ENCODE measurements around the gene PAQR9. TPM values are rescaled to one million over a fixed set of nuclear protein-coding genes. Genes with fewer than 3 reads are reported as not detected.

The PAQR9 gene
- total RNA-seq, 1 experiment from 2014 or later, result not detected

- no TSS peak for BruUV-seq (replicated peaks)
- H3K27ac Mint-ChIP-seq (ENCODE audit: unreplicated experiment), result no peak overlapping the region
- no peaks in the 10 kb centered on the region for H3K36me3 ChIP-seq (ENCODE audit: control insufficient read depth, insufficient read depth, low read length)
- H3K4me1 ChIP-seq, result no peaks in the 10 kb centered on the region
- intact Hi-C loops (cut with micrococcal nuclease; ENCODE audit: unreplicated experiment), result no loop called here
- POLR2A ChIA-PET, result no interaction called here
- H3K27me3 Mint-ChIP-seq (ENCODE audit: insufficient read depth, unreplicated experiment), result peaks cover 14% of the 10 kb centered on the region
- CTCF ChIA-PET, result no interaction called here
- TF ChIP-seq CTCF (IDR thresholded peaks at IDR 0.05; ENCODE audit: insufficient read depth in 1 of 2, low read depth in 1 of 2, low read length in 1 of 2, severe bottlenecking in 1 of 2, unreplicated experiment in 1 of 2), result no peak
- no peaks in the 10 kb centered on the region for H3K27me3 ChIP-seq (replicated peaks; ENCODE audit: control insufficient read depth, insufficient read depth, low read length)
- H3K9me3 Mint-ChIP-seq (ENCODE audit: unreplicated experiment), result no peaks in the 10 kb centered on the region
- no peak overlapping the region for H3K4me3 Mint-ChIP-seq (ENCODE audit: unreplicated experiment)
- no peak overlapping the region for H3K4me3 ChIP-seq (ENCODE audit: low read depth, low read length)
- DNase-seq, result no peak
- H3K9me3 ChIP-seq, result no peaks in the 10 kb centered on the region
- H3K4me1 Mint-ChIP-seq (ENCODE audit: low read depth, unreplicated experiment), result no peaks in the 10 kb centered on the region
- H3K36me3 Mint-ChIP-seq (ENCODE audit: insufficient read depth, unreplicated experiment), result no peaks in the 10 kb centered on the region
Observed at GRCh38 chr3:142982038-142982773, 18.7 kb upstream of the PAQR9 start.

DNA sequence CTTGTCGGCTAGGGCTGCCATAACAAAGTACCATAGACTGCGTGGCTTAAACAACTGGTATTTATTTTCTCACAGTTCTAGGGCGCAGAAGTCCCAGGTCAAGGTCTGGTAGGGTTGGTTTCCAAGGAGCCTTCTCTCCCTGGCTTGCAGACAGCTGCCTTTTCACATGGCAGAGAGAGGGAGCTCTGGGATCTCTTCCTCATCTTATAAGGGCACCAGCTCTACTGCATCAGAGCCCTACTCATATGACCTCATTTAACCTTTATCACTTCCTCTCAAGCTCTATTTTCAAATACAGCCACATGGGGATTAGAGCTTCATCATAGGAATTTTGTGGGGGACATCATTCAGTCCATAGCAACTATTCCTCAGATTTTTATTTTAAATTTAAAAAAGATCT, 17.6 kb upstream of the PAQR9 start:
- ChIA-PET POLR2A (no interaction called here), CTCF (no interaction called here)
- H3K36me3 Mint-ChIP-seq (ENCODE audit: insufficient read depth, unreplicated experiment), result no peaks in the 10 kb centered on the region

GRCh38 chr3:142977399-142977728, 13.9 kb upstream of the PAQR9 start:
- no peak for DNase-seq
- CTCF ChIA-PET, result no interaction called here
- POLR2A ChIA-PET, result no interaction called here

More for the DNA sequence above, 17.6 kb upstream of the PAQR9 start:
- Histone ChIP-seq H3K4me3 (ENCODE audit: low read depth, low read length) (no peak overlapping the region), H3K9me3 (no peaks in the 10 kb centered on the region), H3K27me3 (replicated peaks; ENCODE audit: control insufficient read depth, insufficient read depth, low read length) (no peaks in the 10 kb centered on the region), H3K4me1 (no peaks in the 10 kb centered on the region), H3K36me3 (ENCODE audit: control insufficient read depth, insufficient read depth, low read length) (no peaks in the 10 kb centered on the region)
- intact Hi-C loops (cut with micrococcal nuclease; ENCODE audit: unreplicated experiment), result no loop called here
- DNase-seq, result no peak
- Mint-ChIP-seq H3K4me3 (ENCODE audit: unreplicated experiment) (no peak overlapping the region), H3K4me1 (ENCODE audit: low read depth, unreplicated experiment) (no peaks in the 10 kb centered on the region), H3K27me3 (ENCODE audit: insufficient read depth, unreplicated experiment) (peaks cover 14% of the 10 kb centered on the region), H3K27ac (ENCODE audit: unreplicated experiment) (no peak overlapping the region), H3K9me3 (ENCODE audit: unreplicated experiment) (no peaks in the 10 kb centered on the region)
- TF ChIP-seq CTCF (IDR thresholded peaks at IDR 0.05; ENCODE audit: insufficient read depth in 1 of 2, low read depth in 1 of 2, low read length in 1 of 2, severe bottlenecking in 1 of 2, unreplicated experiment in 1 of 2), result no peak
- no TSS peak for BruUV-seq (replicated peaks)

More at GRCh38 chr3:142977399-142977728, 13.9 kb upstream of the PAQR9 start:
- Mint-ChIP-seq H3K27me3 (ENCODE audit: insufficient read depth, unreplicated experiment) (peaks cover 18% of the 10 kb centered on the region), H3K4me1 (ENCODE audit: low read depth, unreplicated experiment) (no peaks in the 10 kb centered on the region), H3K4me3 (ENCODE audit: unreplicated experiment) (no peak overlapping the region), H3K27ac (ENCODE audit: unreplicated experiment) (no peak overlapping the region), H3K9me3 (ENCODE audit: unreplicated experiment) (no peaks in the 10 kb centered on the region), H3K36me3 (ENCODE audit: insufficient read depth, unreplicated experiment) (no peaks in the 10 kb centered on the region)
- BruUV-seq (replicated peaks), result no TSS peak
- Histone ChIP-seq H3K4me3 (ENCODE audit: low read depth, low read length) (no peak overlapping the region), H3K27me3 (replicated peaks; ENCODE audit: control insufficient read depth, insufficient read depth, low read length) (no peaks in the 10 kb centered on the region), H3K4me1 (no peaks in the 10 kb centered on the region), H3K36me3 (ENCODE audit: control insufficient read depth, insufficient read depth, low read length) (no peaks in the 10 kb centered on the region), H3K9me3 (no peaks in the 10 kb centered on the region)
- no peak for TF ChIP-seq CTCF (IDR thresholded peaks at IDR 0.05; ENCODE audit: insufficient read depth in 1 of 2, low read depth in 1 of 2, low read length in 1 of 2, severe bottlenecking in 1 of 2, unreplicated experiment in 1 of 2)
- intact Hi-C loops (cut with micrococcal nuclease; ENCODE audit: unreplicated experiment), result no loop called here

All from Caco-2 (cell line).